HG03135 (cell line): ENCODE data around the gene SPN.
"Not testable (repeated sequence)": the region's sequence is repeated elsewhere in the genome, so short reads cannot be mapped to it uniquely, and the experiment has no call there.

Experiments used
- ATAC-seq: cut with Tn5 transposase; IDR thresholded peaks from one replicate; pipeline ENCODE4 v1.9.1; 2021; ENCODE audit warnings: mild to moderate bottlenecking, moderate library complexity; ENCODE audit not compliant: unreplicated experiment

Gene SPN

GRCh38 chr16:29699324-29700219 is 36.5 kb downstream of the SPN start:
- no peak for ATAC-seq

GRCh38 chr16:29700253-29700987 is 37.4 kb downstream of the SPN start:
- ATAC-seq: no peak

GRCh38 chr16:29701214-29701555 is 38.1 kb downstream of the SPN start:
- no peak for ATAC-seq

- no peak for ATAC-seq
These were observed 39.2 kb downstream of the SPN start for GRCh38 chr16:29702269-29702668.

- no peak for ATAC-seq
These were observed 42.0 kb downstream of the SPN start for GRCh38 chr16:29705030-29705429.

DNA sequence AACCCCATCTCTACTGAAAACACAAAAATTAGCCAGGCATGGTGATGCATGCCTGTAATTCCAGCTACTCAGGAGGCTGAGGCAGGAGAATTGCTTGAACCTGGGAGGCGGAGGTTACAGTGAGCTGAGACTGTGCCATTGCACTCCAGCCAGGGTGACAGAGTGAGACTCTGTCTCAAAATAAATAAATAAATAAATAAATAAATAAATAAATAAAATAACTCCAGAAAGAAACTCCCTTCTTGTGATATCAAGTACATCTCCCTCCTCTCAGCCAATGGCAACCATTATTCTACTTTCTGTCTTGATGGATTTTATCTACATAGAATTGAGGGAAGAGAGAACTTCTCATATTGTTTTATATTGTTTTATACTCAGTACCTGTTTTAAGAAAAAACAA is 44.1 kb downstream of the SPN start:
- not testable (repeated sequence) for ATAC-seq

- no peak for ATAC-seq
These were observed 46.0 kb downstream of the SPN start for GRCh38 chr16:29708917-29709600.

DNA sequence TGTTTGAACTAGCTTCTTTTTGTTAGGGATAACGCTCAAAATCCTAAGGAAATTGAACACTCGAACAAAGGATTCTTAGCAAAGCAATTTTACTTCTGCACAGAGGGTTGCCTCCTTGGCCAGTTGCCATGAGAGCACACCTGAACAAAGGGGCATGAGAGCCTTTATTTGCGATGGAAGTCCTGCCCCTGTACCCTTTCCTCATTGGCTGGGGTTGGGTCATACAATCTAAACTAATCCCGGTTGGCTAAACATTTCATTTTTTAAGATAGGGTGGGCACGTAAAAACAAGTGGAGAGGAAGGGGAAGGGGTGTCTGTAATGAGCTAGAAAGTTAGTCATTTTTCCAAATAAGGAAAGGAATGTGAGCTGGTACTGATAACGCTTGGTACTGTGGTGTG is 46.6 kb downstream of the SPN start:
- not testable (repeated sequence) for ATAC-seq

DNA sequence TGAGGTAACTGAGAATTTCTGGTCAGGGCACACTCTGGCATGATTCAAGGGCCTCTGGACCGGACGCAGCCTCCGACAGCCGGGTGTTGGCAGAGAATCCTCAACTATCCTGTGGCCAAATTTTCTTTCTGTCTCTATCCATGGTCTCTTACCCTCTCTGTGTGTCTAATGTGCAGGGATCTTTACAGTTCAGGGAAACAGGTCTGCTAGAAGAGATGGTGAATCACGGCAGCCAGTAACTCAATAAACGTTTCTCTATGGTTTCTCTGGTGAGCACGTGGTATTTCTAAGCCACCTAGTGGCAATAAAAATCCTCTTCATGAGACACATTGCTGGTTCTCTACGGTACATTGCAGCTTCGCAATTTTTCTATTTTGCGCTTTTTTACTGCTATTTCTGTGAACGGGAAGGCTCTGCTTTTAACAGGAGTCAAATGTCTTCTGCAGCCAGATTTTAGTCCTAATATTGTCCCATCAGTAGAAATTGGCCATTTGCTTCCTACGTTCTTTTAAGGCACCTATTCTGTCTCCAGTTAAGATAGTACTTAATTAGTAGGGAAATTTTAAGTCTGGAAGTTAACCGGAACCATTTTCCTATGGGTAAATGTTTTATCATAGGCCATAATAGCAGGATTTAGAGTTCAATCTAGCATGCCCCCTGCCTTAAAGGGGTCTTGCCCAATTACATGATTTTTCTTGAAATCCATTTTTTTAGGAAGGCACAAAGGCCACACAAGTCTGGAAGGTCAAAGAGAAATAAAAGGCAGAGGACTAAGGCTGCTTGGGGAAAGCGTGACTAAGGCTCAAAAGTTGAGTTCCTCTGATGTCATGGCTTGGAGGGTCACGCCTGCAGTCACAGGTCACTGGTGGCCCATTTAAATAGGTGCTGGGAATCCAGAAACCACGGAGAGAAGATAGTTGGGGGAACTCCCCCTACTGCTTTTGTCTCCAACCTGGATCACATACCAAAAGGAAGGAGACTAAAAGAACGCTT is 47.5 kb downstream of the SPN start:
- ATAC-seq: no peak

DNA sequence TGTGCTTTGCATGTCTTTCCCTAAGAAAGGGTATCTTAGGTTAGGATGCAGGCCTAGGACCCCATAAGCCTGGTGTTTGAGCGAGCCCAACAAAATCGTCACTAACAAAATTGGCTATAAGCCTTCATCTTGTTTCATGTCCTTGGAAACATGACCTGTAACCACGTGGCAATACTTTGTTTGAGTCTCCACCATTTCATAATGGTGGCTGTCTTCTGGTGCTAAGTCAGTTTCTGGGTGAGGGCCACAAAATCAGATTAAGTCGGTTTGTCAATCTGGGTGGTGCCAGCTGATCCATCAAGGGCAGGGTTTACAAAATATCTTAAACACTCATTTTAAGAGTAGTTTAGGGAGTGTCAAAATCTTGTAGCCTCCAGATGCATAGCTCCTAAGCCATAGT is 49.8 kb downstream of the SPN start:
- ATAC-seq: no peak

- no peak for ATAC-seq
These were observed 51.3 kb downstream of the SPN start for GRCh38 chr16:29714396-29714795.

DNA sequence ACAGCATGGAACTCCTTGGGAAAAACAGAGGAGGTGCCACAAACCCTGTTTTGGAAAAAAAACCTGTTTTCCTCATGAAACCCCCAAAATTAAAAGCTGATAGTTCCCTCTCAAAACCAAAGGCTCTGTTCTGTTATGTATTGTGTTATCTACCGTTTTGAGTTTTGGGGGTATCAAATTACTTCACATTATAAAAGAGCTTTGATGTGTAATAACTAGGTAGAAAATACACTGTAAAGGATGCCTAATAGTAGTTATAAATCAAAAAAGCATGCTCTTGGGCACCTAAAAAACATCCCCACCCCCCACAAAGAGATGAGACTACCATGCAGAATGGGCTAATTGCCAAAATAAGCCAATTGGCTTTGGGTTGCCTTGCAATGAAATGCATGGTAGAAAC is 51.9 kb downstream of the SPN start:
- no peak for ATAC-seq

- no peak for ATAC-seq
These were observed 54.1 kb downstream of the SPN start for GRCh38 chr16:29717113-29717512.

- ATAC-seq: no peak
These were observed 56.0 kb downstream of the SPN start for GRCh38 chr16:29719063-29719462.
